ENCODE measurements around the gene RECQL. TPM values are rescaled to one million over a fixed set of nuclear protein-coding genes. Genes with fewer than 3 reads are reported as not detected.

RECQL gene
- total RNA-seq, 5 donors from 2014 or later (not counting 1 experiment from before 2014, with no cell fraction given): 25.4 to 70.8 (median 53.8) TPM

GRCh38 chr12:21499765-21500164 lies 1.7 kb downstream of the RECQL start:
- peaks cover 30 to 49% (median 38%) of the 10 kb centered on the region in 3 donors for H3K4me1 Mint-ChIP-seq
- Histone ChIP-seq H3K4me1 (ENCODE audit: control insufficient read depth in 1 of 2, extremely low read depth in 1 of 2, insufficient read depth in 2 of 2, low read length in 2 of 2) (peaks cover 22 to 31% of the 10 kb centered on the region in 2 experiments), H3K9me3 (no peaks in the 10 kb centered on the region), H3K27me3 (replicated peaks in 1 of 2; ENCODE audit: control insufficient read depth in 2 of 2, extremely low read depth in 1 of 2, insufficient read depth in 2 of 2, low read length in 1 of 2) (no peaks in the 10 kb centered on the region), H3K4me3 (ENCODE audit: control insufficient read depth in 1 of 2, extremely low read depth in 1 of 2, low read length in 1 of 2) (no peak overlapping the region), H3K36me3 (ENCODE audit: control insufficient read depth in 2 of 2, extremely low read depth in 1 of 2, insufficient read depth in 1 of 2, low read length in 1 of 2) (peaks cover 3 to 42% of the 10 kb centered on the region in 2 donors), H3K27ac (ENCODE audit: low read length) (no peak overlapping the region)
- 69% methylated on average over 2 of the region's 2 CpGs for WGBS (ENCODE audit: insufficient coverage)
- ChIA-PET CTCF (interaction anchor here in 1 of 2 donors (0.6 kb wide), 1 partner anchor 899 kb away, joined by 3 read pairs; no protein-coding TSS in a partner anchor), POLR2A (interaction anchor here in 1 of 2 donors (0.7 kb wide), 1 partner anchor 17 kb away, joined by 3 read pairs; no protein-coding TSS in a partner anchor)
- no peak overlapping the region for H3K27ac Mint-ChIP-seq
- H3K27me3 Mint-ChIP-seq: no peaks in the 10 kb centered on the region
- ATAC-seq (replicated peaks in 1 of 4): no peak
- H3K36me3 Mint-ChIP-seq: peaks cover 41% of the 10 kb centered on the region
- H3K4me3 Mint-ChIP-seq: peak overlapping the region in 1 of 3 donors; percentile 22
- H3K9me3 Mint-ChIP-seq: no peaks in the 10 kb centered on the region
- DNase-seq: no peak

GRCh38 chr12:21485998-21486397 lies 15.4 kb downstream of the RECQL start:
- Mint-ChIP-seq H3K9me3 (no peaks in the 10 kb centered on the region), H3K36me3 (peaks cover 32% of the 10 kb centered on the region), H3K27ac (no peak overlapping the region), H3K27me3 (no peaks in the 10 kb centered on the region), H3K4me1 (peaks cover 0 to 21% (median 9%) of the 10 kb centered on the region in 3 donors), H3K4me3 (no peak overlapping the region)
- DNase-seq (no peak), ATAC-seq (replicated peaks in 1 of 4) (no peak)
- Histone ChIP-seq H3K4me1 (ENCODE audit: control insufficient read depth in 1 of 2, extremely low read depth in 1 of 2, insufficient read depth in 2 of 2, low read length in 2 of 2) (no peaks in the 10 kb centered on the region), H3K36me3 (ENCODE audit: control insufficient read depth in 2 of 2, extremely low read depth in 1 of 2, insufficient read depth in 1 of 2, low read length in 1 of 2) (peaks cover 7 to 55% of the 10 kb centered on the region in 2 donors), H3K9me3 (no peaks in the 10 kb centered on the region), H3K27ac (ENCODE audit: low read length) (no peak overlapping the region), H3K27me3 (replicated peaks in 1 of 2; ENCODE audit: control insufficient read depth in 2 of 2, extremely low read depth in 1 of 2, insufficient read depth in 2 of 2, low read length in 1 of 2) (no peaks in the 10 kb centered on the region), H3K4me3 (ENCODE audit: control insufficient read depth in 1 of 2, extremely low read depth in 1 of 2, low read length in 1 of 2) (no peak overlapping the region)
- POLR2A ChIA-PET: no interaction called here
- CTCF ChIA-PET: interaction anchor here in 1 of 2 donors (0.6 kb wide), 1 partner anchor 1655 kb away, joined by 3 read pairs; no protein-coding TSS in a partner anchor

GRCh38 chr12:21483531-21483930 lies 17.9 kb downstream of the RECQL start:
- no peaks in the 10 kb centered on the region for H3K9me3 ChIP-seq
- Mint-ChIP-seq H3K36me3 (peaks cover 17% of the 10 kb centered on the region), H3K9me3 (no peaks in the 10 kb centered on the region), H3K27me3 (no peaks in the 10 kb centered on the region), H3K4me3 (no peak overlapping the region), H3K27ac (no peak overlapping the region), H3K4me1 (peaks cover 0 to 16% (median 6%) of the 10 kb centered on the region in 3 donors)
- H3K27me3 ChIP-seq (replicated peaks in 1 of 2; ENCODE audit: control insufficient read depth in 2 of 2, extremely low read depth in 1 of 2, insufficient read depth in 2 of 2, low read length in 1 of 2): no peaks in the 10 kb centered on the region
- DNase-seq: no peak
- no CpG with 5 or more reads among the region's 3 CpGs for WGBS (ENCODE audit: insufficient coverage)
- no peak overlapping the region for H3K4me3 ChIP-seq (ENCODE audit: control insufficient read depth in 1 of 2, extremely low read depth in 1 of 2, low read length in 1 of 2)
- H3K4me1 ChIP-seq (ENCODE audit: control insufficient read depth in 1 of 2, extremely low read depth in 1 of 2, insufficient read depth in 2 of 2, low read length in 2 of 2): no peaks in the 10 kb centered on the region
- peaks cover 15 to 56% of the 10 kb centered on the region in 2 donors for H3K36me3 ChIP-seq (ENCODE audit: control insufficient read depth in 2 of 2, extremely low read depth in 1 of 2, insufficient read depth in 1 of 2, low read length in 1 of 2)
- ChIA-PET CTCF (interaction anchor here in 1 of 2 donors (0.6 kb wide), 1 partner anchor 88 kb away, joined by 4 read pairs; no protein-coding TSS in a partner anchor), POLR2A (interaction anchor here in 1 of 2 donors (0.6 kb wide), 1 partner anchor 215 kb away, joined by 4 read pairs; no protein-coding TSS in a partner anchor)
- ATAC-seq (replicated peaks in 1 of 4): no peak
- H3K27ac ChIP-seq (ENCODE audit: low read length): no peak overlapping the region

- 61% methylated on average over 5 of the region's 10 CpGs for WGBS (ENCODE audit: insufficient coverage)
- Histone ChIP-seq H3K9me3 (no peaks in the 10 kb centered on the region), H3K27ac (ENCODE audit: low read length) (no peak overlapping the region), H3K36me3 (ENCODE audit: control insufficient read depth in 2 of 2, extremely low read depth in 1 of 2, insufficient read depth in 1 of 2, low read length in 1 of 2) (peaks cover 15 to 76% of the 10 kb centered on the region in 2 donors), H3K4me1 (ENCODE audit: control insufficient read depth in 1 of 2, extremely low read depth in 1 of 2, insufficient read depth in 2 of 2, low read length in 2 of 2) (no peaks in the 10 kb centered on the region), H3K4me3 (ENCODE audit: control insufficient read depth in 1 of 2, extremely low read depth in 1 of 2, low read length in 1 of 2) (no peak overlapping the region), H3K27me3 (replicated peaks in 1 of 2; ENCODE audit: control insufficient read depth in 2 of 2, extremely low read depth in 1 of 2, insufficient read depth in 2 of 2, low read length in 1 of 2) (no peaks in the 10 kb centered on the region)
- H3K4me3 Mint-ChIP-seq: no peak overlapping the region
- no peaks in the 10 kb centered on the region for H3K27me3 Mint-ChIP-seq
- CTCF ChIA-PET: interaction anchor here (0.6 to 0.7 kb wide), 4 partner anchors 75 to 856 kb away, joined by 3 to 8 read pairs (median 5); no protein-coding TSS in a partner anchor
- DNase-seq (no peak), ATAC-seq (replicated peaks in 1 of 4) (no peak)
- H3K4me1 Mint-ChIP-seq: peaks cover 0 to 4% (median 3%) of the 10 kb centered on the region in 3 donors
- POLR2A ChIA-PET: no interaction called here
- no peaks in the 10 kb centered on the region for H3K9me3 Mint-ChIP-seq
- H3K36me3 Mint-ChIP-seq: peaks cover 27% of the 10 kb centered on the region
- no peak overlapping the region for H3K27ac Mint-ChIP-seq
Measured at GRCh38 chr12:21478756-21479455, 22.5 kb downstream of the RECQL start.

GRCh38 chr12:21476949-21477348 lies 24.5 kb downstream of the RECQL start:
- DNase-seq (no peak), ATAC-seq (replicated peaks in 1 of 4) (no peak)
- H3K9me3 Mint-ChIP-seq: no peaks in the 10 kb centered on the region
- peaks cover 38% of the 10 kb centered on the region for H3K36me3 Mint-ChIP-seq
- ChIA-PET CTCF (interaction anchor here in 1 of 2 donors (0.5 kb wide), 1 partner anchor 1017 kb away, joined by 6 read pairs; no protein-coding TSS in a partner anchor), POLR2A (no interaction called here)
- H3K27ac ChIP-seq (ENCODE audit: low read length): no peak overlapping the region
- no peaks in the 10 kb centered on the region for H3K9me3 ChIP-seq
- H3K27me3 Mint-ChIP-seq: no peaks in the 10 kb centered on the region
- peak overlapping the region in 1 of 2 donors; percentile 67 for H3K27ac Mint-ChIP-seq
- H3K27me3 ChIP-seq (replicated peaks in 1 of 2; ENCODE audit: control insufficient read depth in 2 of 2, extremely low read depth in 1 of 2, insufficient read depth in 2 of 2, low read length in 1 of 2): no peaks in the 10 kb centered on the region
- no peak overlapping the region for H3K4me3 Mint-ChIP-seq
- peaks cover 0 to 4% (median 3%) of the 10 kb centered on the region in 3 donors for H3K4me1 Mint-ChIP-seq
- no peaks in the 10 kb centered on the region for H3K4me1 ChIP-seq (ENCODE audit: control insufficient read depth in 1 of 2, extremely low read depth in 1 of 2, insufficient read depth in 2 of 2, low read length in 2 of 2)
- H3K36me3 ChIP-seq (ENCODE audit: control insufficient read depth in 2 of 2, extremely low read depth in 1 of 2, insufficient read depth in 1 of 2, low read length in 1 of 2): peaks cover 7 to 77% of the 10 kb centered on the region in 2 donors
- no peak overlapping the region for H3K4me3 ChIP-seq (ENCODE audit: control insufficient read depth in 1 of 2, extremely low read depth in 1 of 2, low read length in 1 of 2)
- WGBS (ENCODE audit: insufficient coverage): no CpG with 5 or more reads among the region's 3 CpGs

- H3K36me3 Mint-ChIP-seq: peaks cover 44% of the 10 kb centered on the region
- H3K9me3 Mint-ChIP-seq: no peaks in the 10 kb centered on the region
- H3K4me3 Mint-ChIP-seq: no peak overlapping the region
- ATAC-seq (replicated peaks in 1 of 4) (no peak), DNase-seq (no peak)
- WGBS (ENCODE audit: insufficient coverage): no CpG with 5 or more reads among the region's 1 CpG
- H3K36me3 ChIP-seq (ENCODE audit: control insufficient read depth in 2 of 2, extremely low read depth in 1 of 2, insufficient read depth in 1 of 2, low read length in 1 of 2): peaks cover 5 to 69% of the 10 kb centered on the region in 2 donors
- peak overlapping the region in 1 of 2 donors; percentile 61 for H3K27ac Mint-ChIP-seq
- H3K27ac ChIP-seq (ENCODE audit: low read length): no peak overlapping the region
- ChIA-PET POLR2A (no interaction called here), CTCF (no interaction called here)
- no peaks in the 10 kb centered on the region for H3K27me3 Mint-ChIP-seq
- H3K4me3 ChIP-seq (ENCODE audit: control insufficient read depth in 1 of 2, extremely low read depth in 1 of 2, low read length in 1 of 2): no peak overlapping the region
- no peaks in the 10 kb centered on the region for H3K9me3 ChIP-seq
- no peaks in the 10 kb centered on the region for H3K4me1 ChIP-seq (ENCODE audit: control insufficient read depth in 1 of 2, extremely low read depth in 1 of 2, insufficient read depth in 2 of 2, low read length in 2 of 2)
- H3K4me1 Mint-ChIP-seq: peaks cover 0 to 5% (median 4%) of the 10 kb centered on the region in 3 donors
- no peaks in the 10 kb centered on the region for H3K27me3 ChIP-seq (replicated peaks in 1 of 2; ENCODE audit: control insufficient read depth in 2 of 2, extremely low read depth in 1 of 2, insufficient read depth in 2 of 2, low read length in 1 of 2)
Measured at GRCh38 chr12:21475552-21475951, 25.9 kb downstream of the RECQL start.

Data from T-cell (primary cell).